Activated naive CD4-positive, alpha-beta T cell treated with anti-CD3 and anti-CD28 coated beads, Interleukin-2, amount 50 U/mL, for 24 hours (primary cell): ENCODE measurements around the gene NETO1.

Source experiments
- H3K27ac Mint-ChIP-seq: one replicate; pipeline ENCODE4 v1.8.0; 2021; ENCODE audit warnings: mild to moderate bottlenecking, mixed read lengths
- H3K27me3 Mint-ChIP-seq: one replicate; pipeline ENCODE4 v1.8.0; 2021; ENCODE audit warnings: mixed read lengths
- H3K36me3 Mint-ChIP-seq: one replicate; pipeline ENCODE4 v1.8.0; 2021; ENCODE audit warnings: mixed read lengths
- H3K4me1 Mint-ChIP-seq: one replicate; pipeline ENCODE4 v1.8.0; 2021; ENCODE audit warnings: mixed read lengths
- H3K4me3 Mint-ChIP-seq: one replicate; pipeline ENCODE4 v1.8.0; 2021; ENCODE audit warnings: mild to moderate bottlenecking, mixed read lengths
- H3K9me3 Mint-ChIP-seq: one replicate; pipeline ENCODE4 v1.8.0; 2021; ENCODE audit warnings: mixed read lengths

Gene NETO1

GRCh38 chr18:72867746-72868584 is at the start of gene NETO1:
TSS of gene NETO1 (minus strand) at chr18:72867987. CDS start at chr18:72867291, 696 bp downstream.
- no peak within 1 kb of the TSS for H3K4me3 Mint-ChIP-seq
- H3K27ac Mint-ChIP-seq = no peak within 1 kb of the TSS
- peaks cover 28% of the 10 kb centered on the region for H3K27me3 Mint-ChIP-seq

GRCh38 chr18:72910045-72910444 is 42.3 kb upstream of the NETO1 start:
- Mint-ChIP-seq H3K27me3 (no peaks in the 10 kb centered on the region), H3K4me1 (no peaks in the 10 kb centered on the region), H3K27ac (no peak overlapping the region), H3K9me3 (no peaks in the 10 kb centered on the region), H3K4me3 (no peak overlapping the region), H3K36me3 (no peaks in the 10 kb centered on the region)

More at GRCh38 chr18:72867746-72868584, at the start of gene NETO1:
- H3K36me3 Mint-ChIP-seq = no peaks in the 10 kb centered on the region
- H3K4me1 Mint-ChIP-seq = peaks cover 4% of the 10 kb centered on the region
- H3K9me3 Mint-ChIP-seq = peaks cover 8% of the 10 kb centered on the region

GRCh38 chr18:72908181-72908580 is 40.4 kb upstream of the NETO1 start:
- no peaks in the 10 kb centered on the region for H3K9me3 Mint-ChIP-seq

GRCh38 chr18:72903033-72903432 is 35.2 kb upstream of the NETO1 start:
- Mint-ChIP-seq H3K27me3 (no peaks in the 10 kb centered on the region), H3K4me1 (no peaks in the 10 kb centered on the region), H3K4me3 (no peak overlapping the region), H3K9me3 (no peaks in the 10 kb centered on the region), H3K36me3 (no peaks in the 10 kb centered on the region), H3K27ac (no peak overlapping the region)

More at GRCh38 chr18:72908181-72908580, 40.4 kb upstream of the NETO1 start:
- H3K4me3 Mint-ChIP-seq = no peak overlapping the region
- H3K4me1 Mint-ChIP-seq = no peaks in the 10 kb centered on the region
- no peaks in the 10 kb centered on the region for H3K36me3 Mint-ChIP-seq
- no peak overlapping the region for H3K27ac Mint-ChIP-seq
- no peaks in the 10 kb centered on the region for H3K27me3 Mint-ChIP-seq

GRCh38 chr18:72899338-72899737 is 31.6 kb upstream of the NETO1 start:
- Mint-ChIP-seq H3K4me3 (no peak overlapping the region), H3K27ac (no peak overlapping the region), H3K36me3 (no peaks in the 10 kb centered on the region), H3K9me3 (no peaks in the 10 kb centered on the region), H3K4me1 (no peaks in the 10 kb centered on the region), H3K27me3 (no peaks in the 10 kb centered on the region)

GRCh38 chr18:72898870-72899269 is 31.1 kb upstream of the NETO1 start:
- no peak overlapping the region for H3K27ac Mint-ChIP-seq
- H3K9me3 Mint-ChIP-seq = no peaks in the 10 kb centered on the region
- H3K4me1 Mint-ChIP-seq = no peaks in the 10 kb centered on the region

GRCh38 chr18:72895548-72895947 is 27.8 kb upstream of the NETO1 start:
- Mint-ChIP-seq H3K4me3 (no peak overlapping the region), H3K9me3 (no peaks in the 10 kb centered on the region), H3K27ac (no peak overlapping the region), H3K27me3 (no peaks in the 10 kb centered on the region), H3K4me1 (no peaks in the 10 kb centered on the region), H3K36me3 (no peaks in the 10 kb centered on the region)

More at GRCh38 chr18:72898870-72899269, 31.1 kb upstream of the NETO1 start:
- H3K4me3 Mint-ChIP-seq = no peak overlapping the region
- H3K36me3 Mint-ChIP-seq = no peaks in the 10 kb centered on the region
- no peaks in the 10 kb centered on the region for H3K27me3 Mint-ChIP-seq

- H3K27ac Mint-ChIP-seq = no peak overlapping the region
- H3K9me3 Mint-ChIP-seq = no peaks in the 10 kb centered on the region
- no peaks in the 10 kb centered on the region for H3K36me3 Mint-ChIP-seq
- no peaks in the 10 kb centered on the region for H3K27me3 Mint-ChIP-seq
- no peak overlapping the region for H3K4me3 Mint-ChIP-seq
- no peaks in the 10 kb centered on the region for H3K4me1 Mint-ChIP-seq
These were observed 10.8 kb upstream of the NETO1 start for GRCh38 chr18:72878561-72878960.

GRCh38 chr18:72878143-72878542 is 10.4 kb upstream of the NETO1 start:
- H3K27ac Mint-ChIP-seq = no peak overlapping the region
- no peaks in the 10 kb centered on the region for H3K36me3 Mint-ChIP-seq
- no peaks in the 10 kb centered on the region for H3K4me1 Mint-ChIP-seq
- H3K9me3 Mint-ChIP-seq = no peaks in the 10 kb centered on the region
- H3K4me3 Mint-ChIP-seq = no peak overlapping the region
- no peaks in the 10 kb centered on the region for H3K27me3 Mint-ChIP-seq

GRCh38 chr18:72871091-72871490 is 3.3 kb upstream of the NETO1 start:
- peaks cover 8% of the 10 kb centered on the region for H3K9me3 Mint-ChIP-seq
- H3K36me3 Mint-ChIP-seq = no peaks in the 10 kb centered on the region
- H3K27me3 Mint-ChIP-seq = peaks cover 19% of the 10 kb centered on the region
- no peak overlapping the region for H3K27ac Mint-ChIP-seq
- no peak overlapping the region for H3K4me3 Mint-ChIP-seq
- peaks cover 4% of the 10 kb centered on the region for H3K4me1 Mint-ChIP-seq

- Mint-ChIP-seq H3K4me1 (peaks cover 4% of the 10 kb centered on the region), H3K9me3 (peaks cover 8% of the 10 kb centered on the region), H3K36me3 (no peaks in the 10 kb centered on the region), H3K4me3 (no peak overlapping the region), H3K27ac (no peak overlapping the region), H3K27me3 (peaks cover 28% of the 10 kb centered on the region)
These were observed 1.7 kb upstream of the NETO1 start for GRCh38 chr18:72869226-72870185.

- peaks cover 8% of the 10 kb centered on the region for H3K9me3 Mint-ChIP-seq
- no peak overlapping the region for H3K4me3 Mint-ChIP-seq
- H3K4me1 Mint-ChIP-seq = peaks cover 4% of the 10 kb centered on the region
- peaks cover 28% of the 10 kb centered on the region for H3K27me3 Mint-ChIP-seq
- no peaks in the 10 kb centered on the region for H3K36me3 Mint-ChIP-seq
- H3K27ac Mint-ChIP-seq = no peak overlapping the region
These were observed 918 bp upstream of the NETO1 start for GRCh38 chr18:72868585-72869225.

- H3K4me1 Mint-ChIP-seq = peaks cover 4% of the 10 kb centered on the region
- H3K27ac Mint-ChIP-seq = no peak overlapping the region
- H3K4me3 Mint-ChIP-seq = no peak overlapping the region
- peaks cover 11% of the 10 kb centered on the region for H3K9me3 Mint-ChIP-seq
- no peaks in the 10 kb centered on the region for H3K36me3 Mint-ChIP-seq
- peaks cover 28% of the 10 kb centered on the region for H3K27me3 Mint-ChIP-seq
These were observed 664 bp downstream of the NETO1 start for GRCh38 chr18:72866901-72867745.

- peaks cover 4% of the 10 kb centered on the region for H3K4me1 Mint-ChIP-seq
These were observed 1.3 kb downstream of the NETO1 start for GRCh38 chr18:72866442-72866900.

More at GRCh38 chr18:72866442-72866900, 1.3 kb downstream of the NETO1 start:
- Mint-ChIP-seq H3K27ac (no peak overlapping the region), H3K9me3 (peaks cover 18% of the 10 kb centered on the region), H3K27me3 (peaks cover 28% of the 10 kb centered on the region), H3K36me3 (no peaks in the 10 kb centered on the region), H3K4me3 (no peak overlapping the region)
